GM18951 (cell line): ENCODE results near the gene PRR27.

Experiments used
- POLR2A ChIP-seq: IDR thresholded peaks from 4 replicates; pipeline ENCODE4 v1.6.1; 2011; ENCODE audit warnings: mild to moderate bottlenecking; ENCODE audit not compliant: insufficient read length, insufficient read depth; ENCODE audit errors: extremely low read depth
- in situ Hi-C: fragments of 300-500 bp; cut with MboI; formaldehyde crosslinking; loops from one replicate; pipeline ENCODE4 v1.12.0; 2022; ENCODE audit warnings: low sequenced_read_pairs, mixed read lengths, inconsistent platforms; ENCODE audit not compliant: unreplicated experiment

PRR27 gene

DNA sequence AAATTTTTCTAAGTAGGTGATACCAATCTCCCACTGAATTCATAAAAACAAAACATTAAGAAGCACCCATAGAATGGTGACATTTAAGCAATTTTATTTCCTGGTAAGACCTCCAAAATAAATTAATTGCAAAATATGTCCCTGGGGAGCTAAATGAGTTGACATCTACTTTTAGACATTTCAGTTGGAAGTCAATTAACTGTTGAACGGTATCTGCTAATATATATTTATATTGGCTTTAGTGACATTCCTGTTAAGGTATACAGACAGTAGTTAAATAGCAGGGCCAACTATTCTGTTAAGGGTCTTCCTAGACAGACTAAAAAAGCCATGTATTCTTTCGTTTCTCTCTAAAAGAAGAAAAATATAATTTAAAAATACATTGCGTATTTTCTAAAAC lies at the start of gene PRR27:
Gene PRR27 (plus strand): TSS at position 301 of the 400 bp plus-strand sequence. CDS start 139 bp downstream, outside the sequence.
- TF ChIP-seq POLR2A = no peak
- in situ Hi-C loops = loop anchor here (25.0 kb wide), 1 partner anchor 242 kb away; no protein-coding TSS in a partner anchor

DNA sequence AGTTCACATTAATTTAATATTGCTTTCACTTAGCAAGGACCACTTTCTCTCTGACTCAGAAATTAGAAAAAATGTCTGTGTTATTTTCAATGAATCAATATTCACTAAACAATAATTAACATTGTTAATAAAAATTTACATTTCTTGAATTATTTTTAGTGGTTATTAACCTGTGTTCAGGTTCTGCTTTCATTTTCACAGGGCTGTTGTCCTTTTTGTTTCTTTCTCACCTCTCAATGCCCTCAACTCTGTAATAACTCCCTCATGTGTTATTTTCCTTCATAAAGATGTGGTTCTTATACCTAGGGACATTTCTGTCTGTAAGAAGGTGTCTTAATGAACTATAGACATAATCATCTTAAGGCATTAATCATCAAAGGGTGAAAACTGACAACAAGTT lies 43.1 kb upstream of the PRR27 start:
- TF ChIP-seq POLR2A = no peak
- in situ Hi-C loops = no loop called here

DNA sequence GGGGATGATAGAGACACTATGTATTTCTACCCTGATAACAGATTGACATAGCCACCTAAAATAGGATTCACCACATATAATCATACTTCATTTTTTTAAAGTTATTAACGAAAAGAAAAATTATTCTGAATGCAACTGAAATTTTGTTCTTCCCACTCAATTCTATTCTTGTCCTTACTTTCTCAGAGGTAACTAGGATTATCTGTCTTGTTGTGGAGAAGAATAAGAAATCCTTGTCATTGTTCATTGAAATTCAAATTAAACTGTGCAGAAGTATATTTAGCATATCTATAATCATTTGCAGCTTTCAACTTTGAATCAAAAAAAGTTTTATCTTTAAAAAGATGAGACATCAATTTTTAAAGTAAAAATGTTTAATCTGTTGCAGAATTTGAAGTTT lies 40.4 kb upstream of the PRR27 start:
- TF ChIP-seq POLR2A = no peak
- in situ Hi-C loops = no loop called here

- in situ Hi-C loops = no loop called here
- TF ChIP-seq POLR2A = no peak
These were observed 39.9 kb upstream of the PRR27 start for GRCh38 chr4:70114096-70114495.

DNA sequence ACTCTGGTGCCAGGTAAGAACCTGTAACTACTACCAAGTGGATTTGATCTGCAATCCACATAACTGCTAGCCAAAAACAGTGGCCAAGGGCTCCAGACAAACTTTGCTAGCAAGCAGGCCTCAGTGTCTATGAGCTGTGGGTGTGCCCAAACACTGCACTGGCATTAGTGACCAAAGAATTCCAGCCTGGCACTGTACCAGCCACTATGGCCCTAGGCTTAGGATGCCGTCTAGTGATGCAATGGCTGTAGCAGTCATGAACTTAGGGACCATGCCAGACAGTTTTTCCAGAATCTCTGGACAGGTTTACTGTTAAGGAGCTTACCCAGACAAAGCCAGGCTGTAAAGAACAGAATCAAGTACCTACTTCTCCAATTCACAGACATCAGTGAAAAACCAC lies 33.7 kb upstream of the PRR27 start:
- no peak for TF ChIP-seq POLR2A
- in situ Hi-C loops = no loop called here

- TF ChIP-seq POLR2A = no peak
- in situ Hi-C loops = no loop called here
These were observed 20.6 kb upstream of the PRR27 start for GRCh38 chr4:70133473-70133872.

DNA sequence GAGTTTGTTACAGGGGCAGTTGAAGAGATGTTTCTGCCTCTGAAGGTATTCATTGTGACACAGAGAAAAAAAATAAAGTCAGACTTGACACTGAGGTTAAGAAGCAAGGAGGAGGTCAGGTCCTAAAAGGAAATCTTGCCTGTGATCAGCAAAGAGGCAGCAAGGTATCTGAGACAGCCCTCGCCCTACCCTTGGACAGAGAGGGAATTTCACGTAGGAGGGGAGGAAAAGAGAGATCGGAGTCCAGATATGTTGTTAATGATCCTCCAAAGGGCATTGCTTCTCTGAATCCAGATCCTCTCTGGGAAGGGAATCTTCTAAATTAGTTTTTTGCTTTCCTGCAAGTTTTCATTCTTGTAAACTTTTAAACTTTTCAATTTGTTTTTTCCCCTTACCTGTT lies 15.3 kb upstream of the PRR27 start:
- TF ChIP-seq POLR2A = no peak
- in situ Hi-C loops = no loop called here

DNA sequence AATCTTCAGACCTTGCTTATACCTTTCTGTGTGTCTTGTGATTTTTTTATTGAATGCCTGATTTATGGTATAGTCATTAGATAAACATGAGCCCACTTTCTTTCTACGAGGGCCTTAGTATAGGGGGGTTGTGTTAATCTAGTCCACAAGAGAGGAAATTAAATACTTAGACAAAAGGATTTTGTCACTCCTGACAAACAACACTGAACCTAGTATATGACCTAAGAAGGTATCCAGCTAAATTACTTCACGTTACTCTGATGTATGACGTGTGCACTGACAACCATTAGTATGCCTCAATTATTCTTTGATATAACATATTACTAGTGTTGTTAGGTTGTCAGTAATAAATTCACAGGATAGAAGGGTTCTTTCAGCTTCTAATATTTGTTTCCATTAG lies 2.8 kb upstream of the PRR27 start:
- in situ Hi-C loops = loop anchor here (25.0 kb wide), 1 partner anchor 239 kb away; no protein-coding TSS in a partner anchor
- no peak for TF ChIP-seq POLR2A

DNA sequence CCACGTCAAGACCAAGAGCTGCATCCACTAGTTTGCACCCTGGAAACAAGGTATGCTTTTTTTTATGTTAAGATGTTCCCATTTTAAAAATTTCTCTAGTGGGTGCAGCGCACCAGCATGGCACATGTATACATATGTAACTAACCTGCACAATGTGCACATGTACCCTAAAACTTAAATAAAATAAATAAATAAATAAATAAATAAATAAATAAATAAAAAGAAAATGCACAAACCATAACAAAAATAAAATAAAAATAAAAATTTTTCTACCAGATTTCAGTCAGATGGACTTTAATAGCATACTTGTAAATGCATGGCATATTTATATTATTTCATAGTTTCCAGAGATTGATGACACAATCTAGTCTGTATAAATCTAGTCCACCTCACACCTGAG lies 1.9 kb upstream of the PRR27 start:
- TF ChIP-seq POLR2A = no peak
- in situ Hi-C loops = loop anchor here (25.0 kb wide), 1 partner anchor 240 kb away; no protein-coding TSS in a partner anchor

DNA sequence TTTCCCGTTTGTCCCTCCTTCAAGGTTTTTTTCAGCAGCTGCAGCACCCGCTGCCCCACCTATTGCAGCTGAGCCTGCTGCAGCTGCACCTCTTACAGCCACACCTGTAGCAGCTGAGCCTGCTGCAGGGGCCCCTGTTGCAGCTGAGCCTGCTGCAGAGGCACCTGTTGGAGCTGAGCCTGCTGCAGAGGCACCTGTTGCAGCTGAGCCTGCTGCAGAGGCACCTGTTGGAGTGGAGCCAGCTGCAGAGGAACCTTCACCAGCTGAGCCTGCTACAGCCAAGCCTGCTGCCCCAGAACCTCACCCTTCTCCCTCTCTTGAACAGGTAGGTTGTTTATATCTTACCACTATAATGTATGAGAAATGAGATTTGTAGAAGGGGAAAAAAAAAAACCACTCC lies 4.5 kb downstream of the PRR27 start:
- TF ChIP-seq POLR2A = no peak
- in situ Hi-C loops = loop anchor here (25.0 kb wide), 1 partner anchor 246 kb away; no protein-coding TSS in a partner anchor

DNA sequence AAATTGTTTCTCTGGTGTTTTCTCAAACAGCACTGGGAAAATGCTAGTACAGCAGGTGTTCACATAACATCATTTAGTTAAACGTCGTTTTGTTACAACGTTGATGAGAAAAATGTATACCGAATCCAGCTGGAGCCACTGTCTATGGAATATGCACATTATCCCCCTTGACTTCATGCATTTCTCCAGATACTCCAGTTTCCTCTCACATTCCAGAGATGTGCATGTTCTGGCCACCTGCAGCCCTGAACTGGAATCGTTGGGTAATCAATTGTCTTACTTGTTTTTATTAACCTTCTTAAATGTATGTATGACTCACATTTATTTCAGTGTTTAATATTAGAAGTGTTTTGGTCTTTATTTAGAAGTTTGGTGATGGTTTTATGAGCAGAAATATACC lies 23.1 kb downstream of the PRR27 start:
- in situ Hi-C loops = loop anchor here (25.0 kb wide), 1 partner anchor 490 kb away; no protein-coding TSS in a partner anchor
- TF ChIP-seq POLR2A = no peak

DNA sequence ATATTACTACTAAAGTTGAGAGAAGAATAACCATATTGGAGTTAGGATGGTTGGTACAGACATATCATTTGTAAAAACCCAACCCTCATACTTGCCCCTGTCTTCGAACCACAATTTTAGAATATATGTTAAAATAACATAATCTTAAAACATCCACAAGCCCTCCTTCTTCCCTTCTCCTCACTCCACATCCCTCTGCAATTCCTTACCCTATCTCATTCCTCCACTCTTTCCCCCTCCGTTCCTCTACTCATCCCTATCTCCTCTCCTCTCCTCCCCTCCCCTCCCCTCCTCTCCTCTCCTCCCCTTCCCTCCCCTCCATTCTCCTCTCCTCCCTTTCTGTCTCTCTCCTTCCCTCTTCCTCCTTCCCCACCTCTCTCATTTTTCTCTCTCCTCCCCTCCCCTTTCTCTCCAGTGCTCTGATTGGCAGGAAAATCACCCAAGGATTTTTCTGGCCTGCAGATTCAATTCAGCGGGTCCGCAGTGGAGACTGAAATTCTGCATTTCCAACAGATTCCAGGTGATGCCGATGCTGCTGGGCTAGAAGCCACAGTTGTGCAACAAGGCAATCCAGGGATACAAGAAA lies 24.1 kb downstream of the PRR27 start:
- in situ Hi-C loops = loop anchor here (25.0 kb wide), 1 partner anchor 491 kb away; no protein-coding TSS in a partner anchor
- no peak for TF ChIP-seq POLR2A

DNA sequence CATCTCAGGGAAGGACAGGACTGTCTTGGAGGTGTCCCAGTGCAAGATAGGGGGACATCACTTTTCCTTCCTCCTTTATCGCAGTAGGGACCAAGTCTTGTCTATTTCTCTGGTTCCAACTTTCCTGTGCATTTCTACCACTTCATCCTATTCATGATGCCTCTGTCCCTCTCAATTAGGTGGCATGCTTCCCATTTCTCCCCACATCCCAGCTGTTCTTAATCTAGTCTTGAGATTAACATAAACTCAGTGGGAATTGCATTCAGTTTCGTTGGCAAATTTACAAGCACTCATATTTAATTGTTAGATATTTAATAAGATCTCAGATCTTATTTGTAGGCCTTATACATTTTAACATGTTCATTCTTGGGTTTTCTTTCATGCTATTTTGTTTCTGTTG lies 25.8 kb downstream of the PRR27 start:
- no peak for TF ChIP-seq POLR2A
- in situ Hi-C loops = loop anchor here (25.0 kb wide), 1 partner anchor 493 kb away; no protein-coding TSS in a partner anchor

GRCh38 chr4:70181864-70182263 lies 27.8 kb downstream of the PRR27 start:
- TF ChIP-seq POLR2A = no peak
- in situ Hi-C loops = loop anchor here (25.0 kb wide), 1 partner anchor 495 kb away; no protein-coding TSS in a partner anchor
